DMS53 (cell line): ENCODE measurements around the gene PCDH1.

Source experiments
- DNase-seq: peaks from one replicate; lab custom pipeline; 2025; lab: John Stamatoyannopoulos, UW

PCDH1 gene

DNA sequence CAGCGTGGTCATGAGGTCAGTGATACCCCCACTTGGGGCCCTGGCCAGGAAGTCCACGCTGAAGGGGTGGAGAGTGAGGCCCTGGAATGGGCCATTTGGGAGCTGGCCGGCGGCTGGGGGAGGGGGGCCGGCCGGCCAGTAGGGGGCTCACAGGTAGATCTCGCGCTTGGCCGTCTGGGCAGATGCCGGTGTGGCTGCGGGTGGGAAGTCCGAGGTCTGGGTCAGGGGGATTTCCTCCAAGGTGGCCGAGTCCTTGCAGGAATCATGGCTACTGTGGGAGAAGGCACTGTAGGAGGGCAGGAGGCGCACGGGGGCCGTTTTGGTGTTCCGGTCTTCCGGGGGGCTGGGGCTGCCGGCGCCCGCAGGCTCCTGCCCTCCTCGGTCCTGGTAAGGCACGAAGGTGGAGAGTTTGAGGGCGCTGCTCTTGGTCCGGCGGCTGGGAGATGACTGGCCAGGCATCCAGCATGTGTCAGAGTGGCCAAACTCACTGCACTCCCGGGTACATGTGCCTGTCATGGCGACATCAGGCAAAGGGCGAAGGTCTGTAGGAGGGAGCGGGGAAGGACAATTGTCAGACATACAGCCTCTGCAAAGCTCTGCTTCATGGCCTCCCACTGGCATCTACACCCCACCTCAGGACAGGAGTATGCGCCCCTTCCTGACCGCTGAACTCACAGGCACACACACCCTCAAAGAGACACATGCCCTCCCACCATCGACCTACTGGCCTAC, 24.1 kb downstream of the PCDH1 start:
- no peak for DNase-seq

GRCh38 chr5:141852448-141852847, 25.8 kb downstream of the PCDH1 start:
- DNase-seq: no peak

GRCh38 chr5:141851195-141851874, 26.9 kb downstream of the PCDH1 start:
- no peak for DNase-seq

- peak; percentile 47 for DNase-seq
These were observed 27.4 kb downstream of the PCDH1 start for GRCh38 chr5:141850786-141851185.

DNA sequence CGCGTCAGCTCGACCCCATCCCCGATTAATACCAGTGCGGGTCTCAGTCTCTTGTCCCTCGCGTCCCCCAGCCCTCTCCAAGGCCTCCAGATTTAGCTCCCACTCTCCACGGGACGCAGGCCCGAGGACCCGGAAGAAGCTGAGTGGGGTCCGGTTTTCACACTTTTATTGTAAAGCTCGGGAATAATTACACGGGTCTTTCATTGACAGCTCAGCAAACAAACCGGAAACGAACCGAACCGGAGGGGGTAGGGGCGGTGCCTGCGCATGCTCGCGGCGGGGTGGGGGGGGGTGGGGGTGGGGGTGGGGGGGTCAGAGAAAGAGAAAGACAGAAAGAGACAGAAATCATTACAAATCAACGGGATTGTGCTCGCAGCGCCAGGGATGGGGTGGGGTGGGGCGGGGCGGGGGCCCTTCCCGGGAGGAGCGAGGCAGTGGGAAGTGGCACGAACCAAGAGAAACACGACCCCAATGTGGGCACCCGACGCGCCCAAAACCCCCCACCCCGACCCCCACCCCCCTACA, 27.9 kb downstream of the PCDH1 start:
- DNase-seq: peak; percentile 82

- DNase-seq: peak; percentile 98
These were observed 28.6 kb downstream of the PCDH1 start for GRCh38 chr5:141849415-141850243.

- peak; percentile 85 for DNase-seq
These were observed 29.3 kb downstream of the PCDH1 start for GRCh38 chr5:141848744-141849414.

DNA sequence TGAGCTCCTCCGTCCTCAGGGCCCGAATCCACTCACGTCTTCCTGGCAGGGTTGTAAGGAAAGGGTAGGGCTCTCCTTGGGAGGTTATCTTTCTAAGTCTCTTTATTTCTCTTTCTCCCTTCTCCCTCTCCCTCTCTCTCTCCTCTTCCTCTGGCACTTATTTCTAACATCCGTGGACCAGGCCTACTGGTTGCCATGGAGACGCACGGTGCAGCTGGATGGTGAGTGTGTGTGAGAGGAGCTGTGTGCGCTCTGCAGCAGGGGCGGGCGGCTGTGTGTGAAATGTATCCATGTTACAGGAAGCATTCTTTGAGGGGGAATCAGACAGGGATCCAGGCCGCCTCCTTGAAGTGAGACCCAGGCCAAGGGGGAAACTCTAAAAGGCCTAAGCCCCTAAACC, 32.2 kb downstream of the PCDH1 start:
- DNase-seq: peak; percentile 92

DNA sequence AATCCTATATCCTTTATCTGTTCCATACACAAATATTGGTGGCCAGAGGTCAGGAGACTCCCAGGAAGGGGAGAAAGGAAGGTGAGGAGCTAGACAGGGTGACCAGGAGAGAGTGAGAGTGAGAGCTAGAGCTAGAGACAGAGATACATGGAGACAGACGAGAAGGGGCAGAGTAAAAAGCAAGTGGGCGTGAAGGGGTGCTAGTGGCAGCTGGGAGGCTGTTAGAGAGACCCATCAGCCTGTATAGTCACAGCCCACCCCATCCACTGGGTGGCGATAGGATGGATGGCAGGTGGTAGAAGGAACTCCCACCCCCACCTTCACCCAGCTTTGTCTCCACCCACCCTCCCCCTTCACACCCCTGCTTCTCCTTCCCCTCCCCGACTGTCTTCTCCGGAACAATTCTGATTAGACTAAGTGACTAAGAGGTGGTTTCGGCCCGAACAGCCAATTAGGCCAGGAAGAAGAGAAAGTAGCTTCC, 32.8 kb downstream of the PCDH1 start:
- peak; percentile 51 for DNase-seq

DNA sequence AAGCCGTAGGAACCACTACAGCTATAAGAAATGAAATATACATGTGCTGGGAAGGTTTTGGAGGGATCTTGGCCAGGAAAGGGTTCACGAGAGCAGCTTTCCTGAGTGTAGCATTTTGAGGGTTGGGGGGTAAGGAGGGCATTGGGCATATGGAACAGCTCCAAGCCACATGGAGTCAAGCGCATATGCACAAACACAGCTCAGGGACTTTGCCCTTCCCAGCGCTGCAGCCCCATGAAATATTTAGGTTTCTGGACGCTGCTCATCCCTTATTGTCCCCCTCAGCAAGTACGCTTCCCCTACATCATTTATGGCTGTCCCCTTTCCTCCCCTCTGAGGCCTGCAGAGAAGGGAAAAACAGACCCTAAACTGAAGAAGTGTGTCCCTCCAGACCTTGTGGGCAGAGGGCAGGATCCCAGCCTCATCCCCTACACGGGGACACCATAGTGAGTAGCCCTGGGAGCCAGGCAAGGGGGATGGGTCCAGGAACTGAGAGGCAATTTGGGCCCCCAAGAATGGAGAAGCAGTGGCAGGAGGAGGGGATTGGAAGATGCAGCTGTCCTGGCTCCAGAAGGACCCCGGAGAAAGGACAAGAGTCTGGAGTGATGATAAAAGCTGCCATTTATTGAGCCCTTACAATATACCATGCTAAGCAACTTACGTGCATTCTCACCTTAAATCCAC, 33.7 kb downstream of the PCDH1 start:
- no peak for DNase-seq

- DNase-seq: peak; percentile 68
These were observed 34.9 kb downstream of the PCDH1 start for GRCh38 chr5:141843156-141843927.

DNA sequence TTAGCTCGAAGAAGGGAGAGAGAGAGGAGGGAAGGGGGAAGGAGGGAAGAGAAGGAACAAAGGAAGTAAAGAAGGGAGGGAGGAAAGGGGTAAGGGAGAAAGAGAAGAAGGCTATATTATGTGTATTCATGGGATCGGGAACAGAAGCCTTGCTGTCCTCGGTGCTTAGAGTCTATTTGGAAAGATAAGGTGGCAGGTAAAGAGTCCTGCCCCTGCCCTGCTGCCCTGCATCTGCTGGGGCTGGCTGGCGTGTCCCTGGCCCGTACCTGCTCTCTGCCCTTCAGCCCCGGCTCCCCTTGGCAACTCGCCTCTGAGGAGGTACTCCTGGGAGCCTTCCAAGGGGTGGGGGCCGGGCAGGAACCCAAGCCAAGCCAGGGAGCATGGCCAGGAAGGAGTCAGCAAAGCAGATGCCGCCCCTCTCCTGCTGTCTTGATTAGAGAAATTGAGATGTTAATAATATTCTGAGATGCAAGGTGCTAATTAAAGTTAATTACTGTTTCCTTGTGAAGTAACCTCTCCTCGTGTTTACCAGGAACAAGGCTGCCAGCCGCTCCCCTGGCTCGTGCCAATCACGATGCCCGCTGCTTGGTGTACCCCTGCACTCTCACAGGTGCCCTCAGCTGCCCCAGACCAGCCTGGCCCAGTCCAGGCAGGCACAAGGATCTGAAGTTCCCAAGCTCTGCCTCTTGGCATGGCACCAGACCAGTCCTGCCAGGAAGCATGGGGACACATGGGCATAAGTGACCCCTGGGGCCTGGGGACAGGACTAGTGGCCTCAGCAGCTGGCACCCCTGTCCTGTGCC, 36.6 kb downstream of the PCDH1 start:
- no peak for DNase-seq

- DNase-seq: no peak
These were observed 37.3 kb downstream of the PCDH1 start for GRCh38 chr5:141840826-141841360.

DNA sequence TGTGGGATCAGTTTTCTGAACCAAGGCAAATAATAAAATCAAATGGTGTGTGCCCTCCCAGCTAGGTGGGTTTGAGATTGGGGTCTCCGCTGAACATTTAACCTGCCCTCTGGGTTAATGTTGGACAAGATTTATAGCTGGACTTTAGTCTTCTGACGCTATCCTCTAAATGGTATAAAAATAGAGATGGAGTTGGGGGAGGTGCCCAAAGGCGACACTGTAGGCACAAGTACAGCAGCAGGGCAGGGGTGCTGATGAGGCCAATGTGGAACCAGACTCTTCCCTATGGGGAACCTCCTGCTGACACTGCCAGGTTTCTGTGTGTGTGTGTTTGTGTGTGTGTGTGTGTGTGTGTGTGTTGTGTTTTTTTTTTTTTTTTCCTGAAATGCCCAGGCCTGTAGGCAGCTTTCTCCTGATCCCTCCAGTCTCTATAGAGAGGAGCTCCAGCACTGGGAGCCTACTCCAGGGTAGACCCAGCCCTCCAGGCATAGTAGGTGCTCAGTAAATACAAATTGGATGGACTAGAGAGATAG, 37.9 kb downstream of the PCDH1 start:
- DNase-seq: no peak

DNA sequence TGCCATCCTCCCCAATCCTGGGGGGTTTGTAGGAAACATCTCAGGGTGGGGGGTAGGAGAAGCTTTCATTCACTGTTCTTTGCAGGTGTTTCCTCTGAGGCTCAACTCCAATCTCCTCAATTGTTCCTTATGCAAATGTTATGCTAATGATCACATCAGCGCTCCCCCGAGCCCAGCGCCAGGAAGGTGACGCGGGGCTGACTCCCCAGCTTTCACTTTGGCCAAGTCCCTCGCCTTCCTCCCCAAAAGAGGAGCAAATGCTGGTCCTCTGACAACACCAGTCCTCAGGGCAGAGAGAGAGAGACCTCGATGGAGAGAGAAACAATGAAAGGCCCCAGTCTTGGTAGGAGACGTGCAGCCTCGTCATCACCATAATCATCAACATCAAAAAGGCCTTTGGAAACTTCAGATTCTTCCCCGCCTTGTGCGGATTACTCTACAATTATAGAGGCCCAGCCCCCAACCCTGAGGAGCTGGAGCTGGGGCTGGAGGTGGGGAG, 39.1 kb downstream of the PCDH1 start:
- no peak for DNase-seq

GRCh38 chr5:141838326-141839014, 39.7 kb downstream of the PCDH1 start:
- no peak for DNase-seq

GRCh38 chr5:141835928-141836670, 42.1 kb downstream of the PCDH1 start:
- DNase-seq: no peak
